Heart right ventricle (tissue), 16 donors: ENCODE results near the gene STMN3. TPM values are rescaled to one million over a fixed set of nuclear protein-coding genes. Genes with fewer than 3 reads are reported as not detected.
"Not testable (repeated sequence)": the region's sequence is repeated elsewhere in the genome, so short reads cannot be mapped to it uniquely, and the experiment has no call there.

Experiments used
- ATAC-seq, 8 donors: fragments of 200-7000 bp; cut with Tn5 transposase; one replicate each; pipeline ENCODE4 v1.9.1; 2020; ENCODE audit warnings: mild to moderate bottlenecking in 8 of 8, moderate library complexity in 8 of 8, moderate number of reproducible peaks in 1 of 8
- DNase-seq, 2 donors: peaks; one replicate each; pipeline ENCODE4 v3.0.0-alpha.2; 2020
- H3K27ac ChIP-seq, 10 donors: fragments of 200-600 bp; sonication (generic) in 2 of 10; one replicate each; pipeline versions ENCODE4 v1.5.0 to v1.8.0; 2020 to 2022; ENCODE audit warnings: mild to moderate bottlenecking in 3 of 10
- H3K27me3 ChIP-seq, 7 donors: fragments of 200-600 bp; one replicate each; pipeline ENCODE4 v1.8.0; 2021 to 2022; ENCODE audit warnings: mild to moderate bottlenecking in 2 of 7
- H3K36me3 ChIP-seq, 9 donors: fragments of 200-600 bp; sonication (generic) in 1 of 9; one replicate each; pipeline versions ENCODE4 v1.5.0 to v1.8.0; 2020 to 2022; ENCODE audit warnings: mild to moderate bottlenecking in 2 of 9
- H3K4me1 ChIP-seq, 9 donors: fragments of 200-600 bp; sonication (generic) in 1 of 9; one replicate each; pipeline versions ENCODE4 v1.5.0 to v1.8.0; 2020 to 2022; ENCODE audit warnings: mild to moderate bottlenecking in 4 of 9
- H3K4me3 ChIP-seq, 10 donors: fragments of 200-600 bp; sonication (generic) in 2 of 10; one replicate each; pipeline versions ENCODE4 v1.5.0 to v1.8.0; 2020 to 2022; ENCODE audit warnings: mild to moderate bottlenecking in 7 of 10, moderate library complexity in 2 of 10
- H3K9me3 ChIP-seq, 11 donors: fragments of 200-600 bp in 10 of 11; sonication (generic) in 2 of 11; one replicate each; pipeline versions ENCODE4 v1.5.0 to v1.8.0; 2013 to 2022; ENCODE audit warnings: mild to moderate bottlenecking in 2 of 11, control low read depth in 1 of 11, moderate library complexity in 1 of 11
- WGBS, 2 donors: extraction: QIAGEN DNeasy Blood & Tissue Kit; methylation state at CpG; one replicate each; pipeline ENCODE4 v1.1.7; 2013; ENCODE audit warnings: inconsistent platforms in 1 of 2; 5-methylcytosine and 5-hydroxymethylcytosine counted together
- intact Hi-C, 10 donors: fragments of 100-400 bp; cut with DNase I; formaldehyde crosslinking; loops; one replicate each; pipeline versions ENCODE4 v1.11.1 to v1.14.2; 2022
- polyA plus RNA-seq, 2 donors: library from polyadenylated mRNA; stranded (reverse); fragments of 200-250 nt; gene quantifications; one replicate each; pipeline ENCODE4 v1.2.3, GENCODE V29; 2013
- total RNA-seq, 10 donors: library from RNA; stranded (reverse); fragmentation: NEBNext Ultra II Directional in 3 of 10; extraction: Animal tissue kit (Norgen Biotek cat#: 25700) in 3 of 10; gene quantifications; one replicate each; pipeline versions ENCODE4 v1.2.1 to v1.2.4, GENCODE V29; 2021 to 2023
- TF ChIP-seq, protein P1 (sequence below), 9 donors: fragments of 200-600 bp; sonication (generic) in 2 of 9; IDR thresholded peaks; one replicate each; pipeline versions ENCODE4 v1.5.0 to v1.8.0; 2021 to 2022; ENCODE audit warnings: antibody characterized with exemption in 9 of 9, mild to moderate bottlenecking in 5 of 9, moderate library complexity in 1 of 9
- donor health status: Arrhythmogenic right ventricular cardiomyopathy.
- donor health status: ischemic (EF 13 %, LVEDD 7.1; RV severe dilation, severe dysfunction).
- donor health status: healthy with polysubstance abuse.
- donor health status: DM: no; HTN: yes; CAD: no.
- donor health status: DM: no; HTN: no; CAD: no.
- donor health status: ischemic (EF 25% LVEDD 6.9; RV normal size, moderate dysfunction).
- donor health status: ischemic (EF 25% LVEDD 5.7; RV mildly dilated, moderate dysfunction).
- donor health status: healthy.
- donor health status: DM: yes; HTN: yes; CAD: no.
- donor health status: Ischemic cardiomyopathy.
- donor health status: ischemic (EF 35%, LVEDD 5.7; RV mildly dilated, moderate dysfunction).
- donor health status: nonischemic (EF 11% LVEDD 7.7; RV severe dilation, severe dysfunction).
- donor health status: DM: yes; HTN: yes; CAD: no.
- donor health status: PGD.
- donor health status: ischemic (EF 29% LVEDD 5.4; RV normal size, mild dysfunction).
- donor health status: nonischemic (EF 23%, LVEDD 6.1; RV moderate dilation, normal function).

Gene STMN3
- total and polyA plus RNA-seq, 12 donors: 1.7 to 9.9 (median 3.9) TPM

DNA sequence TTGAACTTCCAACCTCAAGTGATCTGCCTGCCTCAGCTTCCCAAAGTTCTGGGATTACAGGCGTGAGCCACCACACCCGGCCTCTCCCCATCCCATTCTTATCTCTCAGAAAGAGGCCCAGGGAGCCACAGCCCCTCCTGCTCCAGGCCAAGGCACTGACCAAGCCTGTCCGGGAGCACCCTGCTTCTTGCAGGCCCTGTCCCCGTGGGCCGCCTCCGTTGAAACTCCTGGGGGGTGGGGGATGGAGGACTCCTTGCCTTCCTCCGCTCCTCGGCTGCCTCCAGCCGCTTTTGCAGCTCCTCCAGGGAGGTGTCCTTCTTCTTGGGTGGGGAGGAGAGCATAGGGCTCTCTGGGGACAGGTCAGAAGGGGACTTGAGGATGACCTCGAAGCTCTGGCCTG lies 9.7 kb downstream of the STMN3 start:
- DNase-seq: no peak
- Histone ChIP-seq H3K27me3 (no peaks in the 10 kb centered on the region), H3K36me3 (no peaks in the 10 kb centered on the region), H3K4me1 (peaks cover 4 to 33% (median 14%) of the 10 kb centered on the region in 9 donors), H3K27ac (no peak overlapping the region), H3K9me3 (no peaks in the 10 kb centered on the region), H3K4me3 (no peak overlapping the region)
- intact Hi-C loops: no loop called here
- 80 to 83% methylated on average over 10 of the region's 10 CpGs for WGBS, 2 donors
- TF ChIP-seq, protein P1, sequence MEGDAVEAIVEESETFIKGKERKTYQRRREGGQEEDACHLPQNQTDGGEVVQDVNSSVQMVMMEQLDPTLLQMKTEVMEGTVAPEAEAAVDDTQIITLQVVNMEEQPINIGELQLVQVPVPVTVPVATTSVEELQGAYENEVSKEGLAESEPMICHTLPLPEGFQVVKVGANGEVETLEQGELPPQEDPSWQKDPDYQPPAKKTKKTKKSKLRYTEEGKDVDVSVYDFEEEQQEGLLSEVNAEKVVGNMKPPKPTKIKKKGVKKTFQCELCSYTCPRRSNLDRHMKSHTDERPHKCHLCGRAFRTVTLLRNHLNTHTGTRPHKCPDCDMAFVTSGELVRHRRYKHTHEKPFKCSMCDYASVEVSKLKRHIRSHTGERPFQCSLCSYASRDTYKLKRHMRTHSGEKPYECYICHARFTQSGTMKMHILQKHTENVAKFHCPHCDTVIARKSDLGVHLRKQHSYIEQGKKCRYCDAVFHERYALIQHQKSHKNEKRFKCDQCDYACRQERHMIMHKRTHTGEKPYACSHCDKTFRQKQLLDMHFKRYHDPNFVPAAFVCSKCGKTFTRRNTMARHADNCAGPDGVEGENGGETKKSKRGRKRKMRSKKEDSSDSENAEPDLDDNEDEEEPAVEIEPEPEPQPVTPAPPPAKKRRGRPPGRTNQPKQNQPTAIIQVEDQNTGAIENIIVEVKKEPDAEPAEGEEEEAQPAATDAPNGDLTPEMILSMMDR (IDR thresholded peaks at IDR 0.05): no peak
- ATAC-seq: no peak

DNA sequence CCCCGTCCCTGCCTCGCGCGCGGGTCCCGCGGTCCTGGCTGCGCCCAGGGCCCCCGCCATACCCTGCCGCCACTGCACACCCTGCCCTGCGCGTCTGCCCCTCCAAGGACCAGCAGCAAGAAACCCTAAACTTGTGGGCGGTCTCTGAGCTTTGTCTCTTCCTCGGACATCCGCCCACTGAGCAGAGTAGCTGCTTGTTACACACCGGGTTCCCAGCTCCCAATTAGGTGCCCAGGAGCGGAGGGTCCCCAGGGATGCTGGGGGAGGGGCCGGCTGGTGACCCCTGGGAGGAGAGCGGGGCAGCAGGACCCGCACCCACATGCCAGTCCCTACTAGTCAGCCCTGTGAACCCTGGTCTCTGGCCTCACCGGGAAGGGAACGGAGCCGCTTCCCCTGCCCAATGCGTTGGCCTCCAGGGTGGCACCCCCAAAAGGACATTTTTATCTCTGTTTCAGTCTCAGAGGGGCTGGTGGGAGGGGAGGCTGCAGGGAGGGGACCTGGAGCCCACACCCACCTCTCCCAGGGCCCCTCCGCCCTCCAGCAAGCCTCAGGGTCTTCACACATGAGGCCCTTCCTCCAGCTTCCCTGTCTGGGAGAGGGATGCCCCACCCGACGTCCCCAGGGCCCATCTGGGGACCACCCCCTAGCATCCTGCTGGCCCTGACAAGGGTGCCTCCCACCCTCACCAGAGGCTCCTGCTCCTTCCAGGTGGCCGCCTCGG lies 10.5 kb downstream of the STMN3 start:
- H3K27me3 ChIP-seq: no peaks in the 10 kb centered on the region
- TF ChIP-seq, protein P1 (IDR thresholded peaks at IDR 0.05): no peak
- DNase-seq (no peak), ATAC-seq (peak in 1 of 8 donors; percentile 4)
- 35 to 40% methylated on average over 29 of the region's 29 CpGs for WGBS, 2 donors
- H3K36me3 ChIP-seq: no peaks in the 10 kb centered on the region
- intact Hi-C loops: no loop called here
- no peaks in the 10 kb centered on the region for H3K9me3 ChIP-seq
- peak overlapping the region; percentile 21 to 61 (median 56) for H3K4me3 ChIP-seq
- peaks cover 4 to 37% (median 14%) of the 10 kb centered on the region in 9 donors for H3K4me1 ChIP-seq
- peak overlapping the region in 1 of 10 donors; percentile 75 for H3K27ac ChIP-seq

DNA sequence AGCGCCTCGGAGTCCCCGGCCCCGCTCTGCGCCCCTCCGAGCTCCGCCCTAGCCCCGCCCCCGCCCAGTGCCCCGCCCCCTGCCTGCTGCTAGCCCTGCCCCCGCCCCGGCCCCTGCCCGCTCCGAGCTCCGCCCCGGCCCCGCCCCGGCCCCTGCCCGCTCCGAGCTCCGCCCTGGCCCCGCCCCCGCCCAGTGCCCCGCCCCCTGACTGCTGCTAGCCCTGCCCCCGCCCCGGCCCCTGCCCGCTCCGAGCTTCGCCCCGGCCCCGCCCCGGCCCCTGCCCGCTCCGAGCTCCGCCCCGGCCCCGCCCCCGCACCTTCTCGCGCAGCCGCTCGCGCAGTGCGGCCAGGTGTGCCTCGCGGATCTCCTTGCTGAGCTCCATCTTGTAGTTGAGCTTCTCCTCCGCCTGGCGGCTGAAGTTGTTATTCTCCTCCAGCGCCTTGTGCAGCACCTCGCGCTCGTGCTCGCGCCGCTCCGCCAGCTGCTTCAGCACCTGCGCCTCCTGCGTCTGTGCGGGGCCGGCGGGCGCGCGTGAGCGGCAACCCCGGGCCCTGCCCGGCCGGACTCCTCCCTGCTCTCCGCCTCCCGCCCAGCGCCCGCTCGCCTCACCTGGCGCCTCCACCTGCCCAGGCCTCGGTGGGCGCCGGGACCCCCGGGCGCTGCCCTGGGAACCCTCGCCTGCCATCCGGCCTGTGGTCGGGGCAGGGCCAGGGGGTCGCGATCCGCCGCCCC lies 11.3 kb downstream of the STMN3 start:
- H3K27me3 ChIP-seq: no peaks in the 10 kb centered on the region
- peak overlapping the region; percentile 81 to 98 (median 90) for H3K27ac ChIP-seq
- TF ChIP-seq, protein P1 (IDR thresholded peaks at IDR 0.05): peak in 7 of 9 donors; percentile 16 to 48 (median 39)
- peak; percentile 86 to 91 for DNase-seq
- ATAC-seq: peak; percentile 83 to 91 (median 88)
- no peaks in the 10 kb centered on the region for H3K9me3 ChIP-seq
- 2 to 3% methylated on average over 67 to 86 of the region's 86 CpGs for WGBS, 2 donors
- peak overlapping the region; percentile 21 to 73 (median 62) for H3K4me3 ChIP-seq
- peaks cover 4 to 37% (median 14%) of the 10 kb centered on the region in 9 donors for H3K4me1 ChIP-seq
- H3K36me3 ChIP-seq: no peaks in the 10 kb centered on the region
- intact Hi-C loops: no loop called here

DNA sequence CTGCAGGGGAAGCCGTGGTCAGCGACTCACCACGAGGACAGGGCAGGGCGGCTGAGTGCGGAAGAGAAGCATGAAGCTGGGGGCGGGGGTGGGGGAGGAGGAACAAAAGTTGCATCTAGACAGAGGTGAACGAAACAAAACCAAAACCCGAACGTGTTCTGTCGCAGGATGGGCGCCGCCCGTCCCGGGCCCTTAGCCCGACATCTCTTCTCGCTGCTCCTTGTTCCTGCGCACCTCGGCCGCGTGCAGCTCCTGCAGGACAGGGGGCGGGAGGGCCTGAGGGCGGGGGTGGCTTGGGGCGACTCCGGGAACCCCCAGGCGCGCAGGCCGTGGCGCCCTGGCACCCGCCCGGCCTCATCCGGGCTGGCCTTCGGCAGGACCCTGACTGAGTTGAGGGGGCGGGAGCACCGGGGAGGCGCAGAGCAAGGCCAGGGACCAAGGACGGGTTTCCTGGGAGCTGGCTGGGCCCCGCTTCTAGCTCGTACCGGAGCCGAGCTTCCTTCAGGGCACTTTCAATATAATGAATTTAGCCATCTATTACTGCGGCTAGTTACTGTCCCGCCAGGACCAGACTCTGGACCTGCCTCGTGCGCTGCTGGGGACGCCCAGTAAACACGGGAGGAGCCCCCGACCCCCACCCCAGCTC lies 12.0 kb downstream of the STMN3 start:
- H3K9me3 ChIP-seq: no peaks in the 10 kb centered on the region
- intact Hi-C loops: no loop called here
- H3K4me1 ChIP-seq: peaks cover 4 to 40% (median 14%) of the 10 kb centered on the region in 9 donors
- peak overlapping the region; percentile 81 to 98 (median 90) for H3K27ac ChIP-seq
- TF ChIP-seq, protein P1 (IDR thresholded peaks at IDR 0.05): no peak
- peak; percentile 19 to 63 (median 37) for ATAC-seq
- peak overlapping the region; percentile 47 to 73 (median 62) for H3K4me3 ChIP-seq
- no peaks in the 10 kb centered on the region for H3K36me3 ChIP-seq
- no peaks in the 10 kb centered on the region for H3K27me3 ChIP-seq
- peak in 1 of 2 donors; percentile 48 for DNase-seq
- 17 to 23% methylated on average over 41 of the region's 47 CpGs for WGBS, 2 donors

DNA sequence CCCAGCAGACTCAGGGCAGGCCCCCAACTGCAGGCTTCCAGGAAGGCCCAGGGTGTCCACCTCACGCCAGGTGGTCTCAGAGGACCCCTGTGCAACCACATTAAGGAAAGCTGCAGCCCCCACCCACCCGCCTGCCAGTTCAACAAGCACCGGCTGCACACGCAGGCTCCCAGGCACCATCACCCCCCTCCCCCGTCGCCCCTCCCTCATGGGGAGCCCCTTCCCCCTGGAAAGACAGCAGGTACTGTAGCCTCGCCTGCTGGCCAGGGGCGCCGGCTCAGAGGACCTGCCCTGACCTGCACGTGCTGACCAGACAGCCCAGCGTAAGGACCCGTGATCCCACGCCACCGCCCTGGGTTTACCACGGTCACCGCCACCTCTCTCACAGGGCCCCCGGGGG lies 12.5 kb downstream of the STMN3 start:
- peak in 1 of 8 donors; percentile 4 for ATAC-seq
- 63 to 71% methylated on average over 6 to 17 of the region's 17 CpGs for WGBS, 2 donors
- Histone ChIP-seq H3K4me3 (peak overlapping the region in 9 of 10 donors; percentile 18 to 73 (median 33)), H3K4me1 (peaks cover 4 to 46% (median 14%) of the 10 kb centered on the region in 9 donors), H3K27ac (peak overlapping the region; percentile 7 to 91 (median 84))
- intact Hi-C loops, H3K36me3 ChIP-seq, H3K9me3 ChIP-seq, DNase-seq, H3K27me3 ChIP-seq: not testable (repeated sequence)
